Retina (tissue), 1 donor: Measurements from ENCODE around the gene ARHGAP22.

ENCODE experiments used
- DNase-seq: peaks from one replicate; pipeline ENCODE4 v3.0.0-alpha.2; 2016

Gene ARHGAP22

GRCh38 chr10:48549236-48549635 lies 55.6 kb downstream of the ARHGAP22 start:
- DNase-seq, result no peak

DNA sequence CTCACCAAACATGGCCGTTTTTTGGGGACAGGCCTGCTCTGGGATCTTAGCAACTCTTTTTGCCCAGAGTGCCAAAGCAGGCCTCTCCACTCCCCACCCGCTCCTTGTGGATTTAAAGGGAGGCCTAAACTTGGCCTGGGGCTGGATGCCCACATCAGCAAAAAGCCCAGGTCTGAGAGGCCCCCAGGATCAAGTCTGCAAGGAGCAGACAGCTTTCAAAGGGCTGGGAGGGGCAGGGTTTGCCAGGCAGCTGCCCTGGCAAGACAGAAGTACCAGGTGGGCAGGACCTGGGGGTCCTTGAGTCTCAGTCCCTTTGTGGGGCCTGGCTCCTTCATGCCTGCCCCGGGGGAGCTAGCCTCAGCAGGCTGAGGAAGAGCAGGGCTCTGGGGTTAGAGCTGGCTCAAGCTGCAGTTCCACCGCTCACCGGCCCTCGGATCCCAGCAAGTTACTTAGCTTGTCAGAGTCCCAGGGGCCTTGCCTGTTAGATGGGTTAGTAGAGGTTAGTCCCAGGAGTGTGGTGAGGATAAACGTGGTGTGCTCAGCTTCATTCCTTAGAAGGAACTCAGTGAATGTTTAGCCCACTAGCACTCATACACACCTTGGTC lies 56.2 kb downstream of the ARHGAP22 start:
- DNase-seq, result no peak

GRCh38 chr10:48547981-48548380 lies 56.9 kb downstream of the ARHGAP22 start:
- DNase-seq, result no peak

- DNase-seq, result no peak
Observed at GRCh38 chr10:48547061-48547895, 57.6 kb downstream of the ARHGAP22 start.

DNA sequence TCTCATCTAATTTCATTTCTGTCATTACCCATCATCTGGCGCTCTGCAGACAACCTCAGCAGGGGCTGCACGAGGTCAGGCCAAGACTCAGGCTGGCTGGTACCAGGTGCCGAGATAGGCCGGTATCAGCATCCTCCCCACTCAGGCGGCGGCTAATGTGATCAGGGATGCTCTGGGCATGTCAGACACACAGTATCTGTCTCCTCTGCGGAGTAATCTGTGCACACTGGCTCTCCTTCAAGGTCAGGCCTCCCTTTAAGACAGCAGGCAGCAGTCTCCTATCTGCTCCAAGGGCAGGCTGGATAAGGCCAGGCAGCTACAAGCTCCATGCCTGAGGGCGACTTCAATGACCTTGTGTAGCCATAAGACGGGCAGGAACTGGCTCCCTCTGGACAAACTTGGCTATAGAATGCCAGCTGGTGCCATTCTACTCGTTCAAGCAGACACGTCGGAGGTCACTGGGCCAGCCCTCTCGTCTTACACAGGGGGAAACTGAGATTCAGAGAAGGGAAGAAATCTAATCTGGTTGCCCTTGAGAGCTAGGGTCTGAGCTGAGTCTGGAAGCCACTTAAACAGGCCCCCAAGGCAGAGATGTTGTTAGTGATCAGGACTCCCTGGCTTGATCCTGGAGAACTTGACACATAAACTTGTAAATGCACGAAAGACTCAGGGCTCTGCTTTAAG lies 59.3 kb downstream of the ARHGAP22 start:
- DNase-seq, result peak; percentile 52

DNA sequence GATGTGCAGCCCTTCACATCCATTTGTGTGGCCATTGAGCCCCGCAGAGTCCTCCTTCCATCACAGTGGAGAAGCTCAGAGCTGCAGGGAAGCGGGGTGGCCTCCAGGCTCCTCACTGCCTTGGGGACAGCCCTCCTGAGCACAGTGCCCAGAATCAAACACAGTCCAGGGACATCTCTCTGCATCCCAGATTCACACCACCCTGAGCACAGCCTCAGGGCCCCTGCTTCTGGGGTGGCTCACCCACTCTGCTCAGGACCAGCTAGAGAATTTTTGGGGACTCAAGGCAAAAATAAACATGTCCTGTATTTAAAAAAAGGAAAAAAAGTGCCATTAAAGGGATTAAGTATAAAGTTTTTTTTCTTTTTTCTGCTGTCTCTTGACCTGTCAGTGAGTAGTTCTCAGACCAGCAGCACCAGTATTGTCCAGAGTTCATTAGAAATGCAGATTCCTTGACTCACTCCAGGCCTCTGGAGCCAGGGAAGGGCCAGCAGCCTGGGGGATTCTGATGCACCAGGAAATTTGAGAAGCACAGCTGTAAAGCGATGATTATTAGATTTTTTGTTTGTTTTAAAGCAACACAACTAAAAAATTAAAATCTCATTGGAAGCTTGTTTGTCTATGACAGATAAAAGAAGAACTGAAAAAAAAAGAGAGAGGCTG lies 61.6 kb downstream of the ARHGAP22 start:
- no peak for DNase-seq

- no peak for DNase-seq
Observed at GRCh38 chr10:48542471-48543181, 62.2 kb downstream of the ARHGAP22 start.

DNA sequence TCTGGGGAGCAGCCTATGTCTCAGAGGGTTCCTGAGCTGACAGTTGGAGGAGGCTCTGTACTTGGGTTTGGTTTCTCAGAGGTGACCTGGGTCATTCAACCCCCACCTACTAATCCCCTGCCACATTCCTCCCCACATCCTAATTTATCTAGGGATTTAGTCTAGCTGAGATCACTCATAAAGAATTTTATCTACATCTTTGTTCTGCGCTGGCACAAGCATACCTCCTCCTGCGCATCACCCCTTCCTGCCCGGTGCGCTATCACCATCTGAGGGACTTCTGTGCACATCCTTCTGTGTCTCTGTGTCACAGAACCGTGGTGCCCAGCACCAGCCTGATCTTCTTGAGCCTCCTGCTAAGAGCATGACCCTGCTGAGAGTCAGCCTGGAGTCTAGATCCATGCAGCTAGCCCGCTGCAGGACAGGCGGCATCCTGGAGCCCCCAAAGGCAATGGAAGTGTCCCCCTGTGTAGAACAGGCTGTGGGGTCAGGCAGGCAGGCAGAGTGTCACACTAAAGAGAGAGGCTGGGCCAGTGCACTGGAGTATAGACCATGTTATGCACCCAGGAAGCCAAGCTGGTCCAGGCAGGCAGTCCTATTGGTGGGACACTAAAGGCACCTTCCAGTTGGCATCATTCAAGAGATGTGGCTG lies 63.6 kb downstream of the ARHGAP22 start:
- DNase-seq, result no peak

- DNase-seq, result no peak
Observed at GRCh38 chr10:48538611-48539010, 66.3 kb downstream of the ARHGAP22 start.

- DNase-seq, result no peak
Observed at GRCh38 chr10:48536916-48537890, 67.7 kb downstream of the ARHGAP22 start.

- no peak for DNase-seq
Observed at GRCh38 chr10:48536156-48536500, 68.7 kb downstream of the ARHGAP22 start.

GRCh38 chr10:48535416-48536155 lies 69.3 kb downstream of the ARHGAP22 start:
- no peak for DNase-seq

- DNase-seq, result no peak
Observed at GRCh38 chr10:48533951-48534720, 70.7 kb downstream of the ARHGAP22 start.

DNA sequence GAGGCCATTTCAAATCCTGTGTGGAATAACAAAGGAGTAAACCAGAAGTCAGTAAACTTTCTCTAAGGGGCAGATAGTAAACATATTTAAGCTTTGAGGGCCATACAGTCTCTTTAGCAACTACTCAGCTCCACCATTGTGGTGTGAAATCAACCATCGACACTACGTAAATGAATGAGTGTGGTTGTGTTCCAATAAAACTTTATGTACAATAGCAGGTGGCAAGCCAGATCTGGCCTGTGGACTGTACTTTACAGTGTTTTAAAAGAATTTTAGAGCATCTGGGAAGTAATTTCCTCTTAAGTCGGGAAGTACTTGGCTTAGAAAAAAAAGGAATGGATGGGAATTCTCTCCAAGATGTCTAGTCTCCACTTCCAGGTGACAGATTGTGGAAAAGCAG lies 71.3 kb downstream of the ARHGAP22 start:
- DNase-seq, result no peak

DNA sequence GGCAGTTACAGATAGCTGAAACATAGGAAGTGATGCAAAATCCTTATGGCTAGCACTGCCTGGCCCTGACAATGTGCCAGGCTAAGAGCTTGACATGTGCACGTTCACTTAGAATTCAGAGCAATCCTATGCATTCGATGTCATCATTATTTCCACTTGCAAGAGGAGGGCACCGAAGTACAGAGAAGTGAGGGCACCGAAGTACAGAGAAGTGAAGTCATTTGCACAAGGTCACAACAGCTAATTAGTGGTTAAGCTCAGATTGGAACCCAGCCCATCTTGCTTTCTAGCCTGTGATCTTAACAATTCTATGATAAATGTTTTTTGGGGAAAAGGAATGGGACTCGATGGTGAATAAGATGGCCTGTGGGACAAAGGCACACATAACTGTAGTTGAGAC lies 73.4 kb downstream of the ARHGAP22 start:
- no peak for DNase-seq

DNA sequence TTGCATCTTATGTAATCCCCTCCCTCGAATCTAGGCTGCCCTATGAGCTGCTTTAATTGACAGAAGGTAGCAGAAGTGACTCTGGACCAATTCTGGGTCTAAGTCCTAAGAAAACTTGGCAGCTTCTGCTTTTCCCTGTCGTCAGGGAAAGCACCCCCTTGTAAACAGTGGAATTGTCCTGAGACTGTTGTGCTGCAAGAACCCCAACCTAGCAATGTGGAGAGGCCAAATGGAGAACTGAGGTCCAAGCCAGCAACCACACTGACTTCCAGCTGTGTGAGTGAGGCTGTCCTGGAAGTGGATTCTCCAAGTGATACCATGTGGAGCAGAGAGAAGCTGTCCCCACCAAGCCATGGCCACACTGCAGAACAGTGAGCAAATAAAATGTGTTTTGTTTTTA lies 75.5 kb downstream of the ARHGAP22 start:
- no peak for DNase-seq

DNA sequence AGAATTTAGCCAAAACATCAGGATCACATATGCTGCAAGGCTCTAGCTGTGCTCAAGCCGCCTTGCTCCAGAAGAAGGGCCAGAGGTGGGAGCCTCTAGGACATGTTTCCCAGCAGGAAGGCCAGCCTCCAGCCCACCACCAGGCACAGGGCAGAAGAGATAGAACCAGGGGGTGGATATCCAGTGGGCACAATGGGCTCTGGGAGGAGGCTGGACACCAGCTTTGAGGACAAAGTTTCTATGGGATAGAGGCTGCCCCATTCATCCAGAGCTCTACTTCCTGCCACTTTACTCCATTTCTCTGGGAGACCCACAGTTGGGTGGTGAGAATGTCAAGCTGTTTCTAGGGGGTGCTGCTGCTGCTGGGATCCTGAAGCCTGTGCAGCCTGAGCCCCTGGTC lies 77.1 kb downstream of the ARHGAP22 start:
- DNase-seq, result no peak

DNA sequence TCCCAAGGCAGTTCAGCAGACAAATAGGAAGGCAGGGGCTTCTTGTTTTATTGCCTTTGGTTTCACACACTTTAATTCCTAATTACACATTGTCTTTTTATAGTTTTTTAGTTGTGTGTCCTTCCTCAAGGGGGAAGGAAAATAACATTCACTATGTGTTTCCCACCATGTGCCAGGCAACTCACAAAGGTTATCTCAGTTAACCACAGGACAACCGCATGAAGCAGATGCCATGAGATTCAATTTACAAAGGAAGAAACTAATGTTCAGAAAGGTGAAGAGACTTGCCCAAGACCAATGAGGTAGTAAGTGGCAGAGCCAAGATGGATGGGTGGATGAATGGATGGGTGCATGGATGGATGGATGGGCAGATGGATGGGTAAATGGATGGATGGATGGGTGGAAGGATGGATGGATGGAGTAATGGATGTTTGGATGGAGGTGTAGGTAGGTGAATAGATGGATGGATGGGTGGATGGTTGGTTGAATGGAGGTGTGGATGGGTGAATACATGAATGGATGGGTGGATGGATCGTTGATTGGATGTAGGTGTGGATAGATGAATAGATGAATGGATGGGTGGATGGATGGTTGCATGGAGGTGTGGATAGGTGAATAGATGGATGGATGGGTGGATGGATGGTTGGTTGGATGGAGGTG lies 77.9 kb downstream of the ARHGAP22 start:
- DNase-seq, result no peak
